Astrocyte (in vitro differentiated cells and primary cell): ENCODE data around the gene CCDC110. TPM values are rescaled to one million over a fixed set of nuclear protein-coding genes. Genes with fewer than 3 reads are reported as not detected.

Experiments
- DNase-seq: peaks from one replicate; pipeline ENCODE4 v3.0.0-alpha.2; 2010; ENCODE audit warnings: low read depth
- FAIRE-seq: peaks from 2 replicates; lab custom pipeline; 2011; peaks lifted over from hg19 to GRCh38; lab: Jason Lieb, UNC
- H2AFZ ChIP-seq: 2 replicates; pipeline ENCODE4 v1.6.0; 2012; ENCODE audit warnings: low read depth, low read length, inconsistent platforms
- H3K27ac ChIP-seq: 2 replicates; pipeline ENCODE4 v1.5.1; 2011; ENCODE audit warnings: low read depth, low read length, inconsistent platforms
- H3K27me3 ChIP-seq: 2 replicates; pipeline ENCODE4 v1.6.0; 2011; ENCODE audit warnings: low read length, inconsistent platforms; ENCODE audit not compliant: insufficient read depth
- H3K36me3 ChIP-seq: 2 replicates; pipeline ENCODE4 v1.5.1; 2011; ENCODE audit warnings: low read length, inconsistent platforms; ENCODE audit not compliant: insufficient read depth
- H3K4me1 ChIP-seq: 2 replicates; pipeline ENCODE4 v1.5.1; 2011; ENCODE audit warnings: low read length, inconsistent platforms; ENCODE audit not compliant: insufficient read depth
- H3K4me2 ChIP-seq: 2 replicates; pipeline ENCODE4 v1.6.0; 2012; ENCODE audit warnings: low read length, inconsistent platforms
- H3K4me3 ChIP-seq: 2 replicates; pipeline ENCODE4 v1.5.1; 2011; ENCODE audit warnings: low read depth, mild to moderate bottlenecking, low read length, inconsistent platforms; ENCODE audit not compliant: insufficient read depth
- H3K79me2 ChIP-seq: 2 replicates; pipeline ENCODE4 v1.6.0; 2012; ENCODE audit warnings: mild to moderate bottlenecking, low read length, inconsistent platforms; ENCODE audit not compliant: insufficient read depth
- H3K9ac ChIP-seq: 2 replicates; pipeline ENCODE4 v1.6.0; 2012; ENCODE audit warnings: mild to moderate bottlenecking, low read length, inconsistent platforms
- H3K9me3 ChIP-seq: 2 replicates; pipeline ENCODE4 v1.5.1; 2012; ENCODE audit warnings: low read depth, mild to moderate bottlenecking, low read length, inconsistent platforms; ENCODE audit not compliant: insufficient read depth
- H4K20me1 ChIP-seq: 2 replicates; pipeline ENCODE4 v1.6.0; 2012; ENCODE audit warnings: low read length, inconsistent platforms; ENCODE audit not compliant: insufficient read depth
- H3K27ac Mint-ChIP-seq: one replicate; pipeline ENCODE4 v1.8.0; 2021; ENCODE audit warnings: mild to moderate bottlenecking, mixed read lengths; ENCODE audit not compliant: unreplicated experiment
- H3K27me3 Mint-ChIP-seq: one replicate; pipeline ENCODE4 v1.8.0; 2021; ENCODE audit warnings: low read depth, mixed read lengths; ENCODE audit not compliant: unreplicated experiment
- H3K36me3 Mint-ChIP-seq: one replicate; pipeline ENCODE4 v1.8.0; 2021; ENCODE audit warnings: low read depth, mixed read lengths; ENCODE audit not compliant: unreplicated experiment
- H3K4me1 Mint-ChIP-seq: one replicate; pipeline ENCODE4 v1.8.0; 2021; ENCODE audit warnings: low read depth, mixed read lengths; ENCODE audit not compliant: unreplicated experiment
- H3K4me3 Mint-ChIP-seq: one replicate; pipeline ENCODE4 v1.8.0; 2021; ENCODE audit warnings: mild to moderate bottlenecking, moderate library complexity, mixed read lengths; ENCODE audit not compliant: unreplicated experiment
- H3K9me3 Mint-ChIP-seq: one replicate; pipeline ENCODE4 v1.8.0; 2021; ENCODE audit warnings: mild to moderate bottlenecking, mixed read lengths; ENCODE audit not compliant: unreplicated experiment
- CTCF ChIP-seq: IDR thresholded peaks from 2 replicates; pipeline ENCODE4 v1.5.1; 2011; ENCODE audit warnings: low read depth, mild to moderate bottlenecking, inconsistent platforms, low read length, moderate library complexity; ENCODE audit not compliant: insufficient read depth
- EZH2 ChIP-seq: IDR thresholded peaks from 2 replicates; pipeline ENCODE4 v1.6.1; 2012; ENCODE audit warnings: mild to moderate bottlenecking, low read length, inconsistent platforms; ENCODE audit not compliant: insufficient read depth
- total RNA-seq: library from RNA; stranded (reverse); gene quantifications from 2 replicates; pipeline ENCODE4 v1.2.1, GENCODE V29; 2021

Gene CCDC110
- total RNA-seq, 1 donor from 2014 or later = 0.39 TPM

- FAIRE-seq (no peak), DNase-seq (no peak)
- Mint-ChIP-seq H3K9me3 (no peaks in the 10 kb centered on the region), H3K4me3 (no peak overlapping the region), H3K36me3 (peaks cover 8% of the 10 kb centered on the region), H3K27ac (no peak overlapping the region), H3K27me3 (no peaks in the 10 kb centered on the region), H3K4me1 (peaks cover 13% of the 10 kb centered on the region)
- no peaks in the 10 kb centered on the region for H3K9me3 ChIP-seq
- no peaks in the 10 kb centered on the region for H3K27me3 ChIP-seq
- H3K4me1 ChIP-seq = no peaks in the 10 kb centered on the region
- H3K27ac ChIP-seq = no peak overlapping the region
- no peaks in the 10 kb centered on the region for H3K79me2 ChIP-seq
- no peak overlapping the region for H2AFZ ChIP-seq
- peaks cover 3% of the 10 kb centered on the region for H3K36me3 ChIP-seq
- TF ChIP-seq EZH2 (no peak), CTCF (no peak)
- no peak overlapping the region for H3K4me3 ChIP-seq
- H3K9ac ChIP-seq = no peak overlapping the region
- no peaks in the 10 kb centered on the region for H4K20me1 ChIP-seq
- no peak overlapping the region for H3K4me2 ChIP-seq
These were observed 47.0 kb upstream of the CCDC110 start for GRCh38 chr4:185518494-185518893.

GRCh38 chr4:185518069-185518468, 46.5 kb upstream of the CCDC110 start:
- H3K27me3 ChIP-seq = no peaks in the 10 kb centered on the region

More at GRCh38 chr4:185518069-185518468, 46.5 kb upstream of the CCDC110 start:
- peaks cover 3% of the 10 kb centered on the region for H3K36me3 ChIP-seq
- Mint-ChIP-seq H3K27me3 (no peaks in the 10 kb centered on the region), H3K36me3 (peaks cover 10% of the 10 kb centered on the region), H3K4me1 (peaks cover 17% of the 10 kb centered on the region), H3K4me3 (no peak overlapping the region), H3K9me3 (no peaks in the 10 kb centered on the region), H3K27ac (no peak overlapping the region)
- no peaks in the 10 kb centered on the region for H3K79me2 ChIP-seq
- no peak for FAIRE-seq
- peaks cover 2% of the 10 kb centered on the region for H3K4me1 ChIP-seq
- DNase-seq = no peak
- no peaks in the 10 kb centered on the region for H4K20me1 ChIP-seq
- H3K27ac ChIP-seq = no peak overlapping the region
- no peak overlapping the region for H2AFZ ChIP-seq
- H3K4me3 ChIP-seq = no peak overlapping the region
- no peak overlapping the region for H3K9ac ChIP-seq
- H3K9me3 ChIP-seq = no peaks in the 10 kb centered on the region
- no peak overlapping the region for H3K4me2 ChIP-seq
- TF ChIP-seq EZH2 (no peak), CTCF (no peak)
